GM20431 (cell line): ENCODE data around the gene PAQR5.
"Not testable (repeated sequence)": the region's sequence is repeated elsewhere in the genome, so short reads cannot be mapped to it uniquely, and the experiment has no call there.

Source experiments
- in situ Hi-C: fragments of 300-500 bp; cut with MseI, MboI; formaldehyde crosslinking; loops from one replicate; pipeline ENCODE4 v1.15.0; 2020; ENCODE audit warnings: low sequenced_read_pairs; ENCODE audit not compliant: unreplicated experiment

The PAQR5 gene

GRCh38 chr15:69314736-69315135, 16.0 kb downstream of the PAQR5 start:
- in situ Hi-C loops: no loop called here

GRCh38 chr15:69315402-69316110, 16.8 kb downstream of the PAQR5 start:
- in situ Hi-C loops: no loop called here

GRCh38 chr15:69316291-69316690, 17.6 kb downstream of the PAQR5 start:
- in situ Hi-C loops: no loop called here

- in situ Hi-C loops: no loop called here
Measured at GRCh38 chr15:69317392-69317841, 18.7 kb downstream of the PAQR5 start.

GRCh38 chr15:69318033-69318432, 19.3 kb downstream of the PAQR5 start:
- in situ Hi-C loops: no loop called here

GRCh38 chr15:69319384-69320375, 21.0 kb downstream of the PAQR5 start:
- in situ Hi-C loops: no loop called here

GRCh38 chr15:69320977-69321554, 22.4 kb downstream of the PAQR5 start:
- in situ Hi-C loops: no loop called here

- in situ Hi-C loops: no loop called here
Measured at GRCh38 chr15:69323893-69324430, 25.2 kb downstream of the PAQR5 start.

GRCh38 chr15:69324565-69324964, 25.9 kb downstream of the PAQR5 start:
- in situ Hi-C loops: no loop called here

GRCh38 chr15:69325456-69325971, 26.8 kb downstream of the PAQR5 start:
- in situ Hi-C loops: no loop called here

- in situ Hi-C loops: no loop called here
Measured at GRCh38 chr15:69328080-69328479, 29.4 kb downstream of the PAQR5 start.

GRCh38 chr15:69328739-69329138, 30.0 kb downstream of the PAQR5 start:
- in situ Hi-C loops: no loop called here

- in situ Hi-C loops: no loop called here
Measured at GRCh38 chr15:69337138-69337537, 38.4 kb downstream of the PAQR5 start.

- in situ Hi-C loops: no loop called here
Measured at GRCh38 chr15:69338535-69339213, 40.0 kb downstream of the PAQR5 start.

- in situ Hi-C loops: not testable (repeated sequence)
Measured at GRCh38 chr15:69339214-69339543, 40.5 kb downstream of the PAQR5 start.

- in situ Hi-C loops: no loop called here
Measured at GRCh38 chr15:69340243-69340900, 41.7 kb downstream of the PAQR5 start.

GRCh38 chr15:69341356-69341755, 42.6 kb downstream of the PAQR5 start:
- in situ Hi-C loops: no loop called here

- in situ Hi-C loops: no loop called here
Measured at GRCh38 chr15:69342460-69343076, 43.9 kb downstream of the PAQR5 start.

- in situ Hi-C loops: no loop called here
Measured at GRCh38 chr15:69343133-69343532, 44.4 kb downstream of the PAQR5 start.
